Tibial nerve (tissue), 4 donors: ENCODE results near the gene PTGES2.

Experiments
- EP300 ChIP-seq, 2 donors: sonication (generic); formaldehyde crosslinking; IDR thresholded peaks; one replicate each; pipeline ENCODE4 v1.6.1; 2017; ENCODE audit warnings: antibody characterized with exemption in 2 of 2, mild to moderate bottlenecking in 1 of 2
- POLR2A ChIP-seq, 2 donors: fragments of 450-650 bp; IDR thresholded peaks; one replicate each; pipeline ENCODE4 v1.6.1; 2017; ENCODE audit warnings: antibody characterized with exemption in 2 of 2, mild to moderate bottlenecking in 2 of 2, moderate library complexity in 2 of 2
- TF ChIP-seq, protein P1 (sequence below), 5 experiments: fragments of 200-600 bp in 3 of 5; fragments of 450-650 bp in 2 of 5; sonication (generic) in 3 of 5; IDR thresholded peaks; one replicate each; pipeline ENCODE4 v1.5.1; 2016 to 2019; ENCODE audit warnings: antibody characterized with exemption in 5 of 5, mild to moderate bottlenecking in 3 of 5, moderate library complexity in 2 of 5

DNA sequence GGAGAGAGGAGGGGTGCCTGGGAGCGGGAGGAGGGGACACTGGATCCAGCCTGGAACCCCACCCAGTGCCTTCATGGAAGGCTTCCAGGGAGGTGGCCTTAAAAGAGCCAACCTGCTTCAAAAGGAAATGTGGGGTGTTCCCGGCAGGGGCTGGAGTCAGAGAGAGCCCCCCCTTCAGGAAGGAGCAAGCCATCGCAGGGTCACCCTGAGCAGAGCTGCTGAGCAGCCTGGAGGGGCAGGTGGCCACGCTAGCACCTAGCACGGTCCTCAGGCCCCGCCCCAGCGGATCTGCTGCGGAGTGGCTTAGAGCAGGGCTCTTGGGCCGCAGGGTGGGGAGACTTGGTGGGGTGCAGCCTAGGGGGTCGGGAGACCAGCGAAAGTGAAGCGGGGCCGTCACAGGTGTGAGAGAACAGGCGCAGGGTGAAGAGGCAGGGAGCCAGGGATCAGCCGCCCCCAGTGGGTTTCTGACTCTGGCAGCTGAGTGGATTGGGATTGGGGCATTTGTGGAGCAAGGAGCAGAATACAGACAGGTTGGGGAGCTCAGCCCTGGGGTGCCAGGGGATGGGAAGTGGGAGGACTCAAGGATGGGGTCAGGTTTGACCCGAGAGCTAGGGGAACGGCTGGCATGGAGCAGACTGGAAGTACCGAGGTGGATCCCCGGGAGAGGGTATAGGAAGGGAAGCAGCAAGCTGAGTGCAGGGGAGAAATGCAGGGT lies 23.2 kb upstream of the PTGES2 start:
- TF ChIP-seq POLR2A (IDR thresholded peaks at IDR 0.05) (no peak), EP300 (IDR thresholded peaks at IDR 0.05) (no peak)
- TF ChIP-seq, protein P1, sequence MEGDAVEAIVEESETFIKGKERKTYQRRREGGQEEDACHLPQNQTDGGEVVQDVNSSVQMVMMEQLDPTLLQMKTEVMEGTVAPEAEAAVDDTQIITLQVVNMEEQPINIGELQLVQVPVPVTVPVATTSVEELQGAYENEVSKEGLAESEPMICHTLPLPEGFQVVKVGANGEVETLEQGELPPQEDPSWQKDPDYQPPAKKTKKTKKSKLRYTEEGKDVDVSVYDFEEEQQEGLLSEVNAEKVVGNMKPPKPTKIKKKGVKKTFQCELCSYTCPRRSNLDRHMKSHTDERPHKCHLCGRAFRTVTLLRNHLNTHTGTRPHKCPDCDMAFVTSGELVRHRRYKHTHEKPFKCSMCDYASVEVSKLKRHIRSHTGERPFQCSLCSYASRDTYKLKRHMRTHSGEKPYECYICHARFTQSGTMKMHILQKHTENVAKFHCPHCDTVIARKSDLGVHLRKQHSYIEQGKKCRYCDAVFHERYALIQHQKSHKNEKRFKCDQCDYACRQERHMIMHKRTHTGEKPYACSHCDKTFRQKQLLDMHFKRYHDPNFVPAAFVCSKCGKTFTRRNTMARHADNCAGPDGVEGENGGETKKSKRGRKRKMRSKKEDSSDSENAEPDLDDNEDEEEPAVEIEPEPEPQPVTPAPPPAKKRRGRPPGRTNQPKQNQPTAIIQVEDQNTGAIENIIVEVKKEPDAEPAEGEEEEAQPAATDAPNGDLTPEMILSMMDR (IDR thresholded peaks at IDR 0.05): no peak
